Neural cell (in vitro differentiated cells): ENCODE measurements around the gene KCNS3.

ENCODE experiments used
- CTCF ChIP-seq: fragments of 450-650 bp; IDR thresholded peaks from 2 replicates; pipeline ENCODE4 v1.5.1; 2014; ENCODE audit warnings: antibody characterized with exemption, mild to moderate bottlenecking, moderate library complexity; ENCODE audit not compliant: poor library complexity, severe bottlenecking
- EZH2 ChIP-seq: fragments of 200-600, 300-800 bp; shearing (Covaris generic), sonication (generic); IDR thresholded peaks from 2 replicates; pipeline ENCODE4 v1.6.1; 2014; ENCODE audit warnings: antibody characterized with exemption, low read length, borderline replicate concordance, mild to moderate bottlenecking; ENCODE audit not compliant: insufficient read depth, poor library complexity, severe bottlenecking
- MXI1 ChIP-seq: fragments of 450-650 bp; conservative IDR thresholded peaks from 2 replicates; pipeline ENCODE4 v1.6.1; 2014; ENCODE audit warnings: antibody characterized with exemption, mild to moderate bottlenecking; ENCODE audit not compliant: poor library complexity, severe bottlenecking
- POLR2AphosphoS5 ChIP-seq: IDR thresholded peaks from 2 replicates; pipeline ENCODE4 v1.6.1; 2012
- RAD21 ChIP-seq: fragments of 450-650 bp; conservative IDR thresholded peaks from 2 replicates; pipeline ENCODE4 v1.6.1; 2014; ENCODE audit warnings: antibody characterized with exemption, mild to moderate bottlenecking, moderate library complexity
- REST ChIP-seq: IDR thresholded peaks from 2 replicates; pipeline ENCODE4 v1.6.1; 2012; ENCODE audit warnings: borderline replicate concordance
- SMC3 ChIP-seq: fragments of 450-650 bp; conservative IDR thresholded peaks from 2 replicates; pipeline ENCODE4 v1.6.1; 2014; ENCODE audit warnings: antibody characterized with exemption, mild to moderate bottlenecking, moderate library complexity; ENCODE audit not compliant: poor library complexity
- TAF1 ChIP-seq: IDR thresholded peaks from 2 replicates; pipeline ENCODE4 v1.6.1; 2012; ENCODE audit warnings: low read depth

GRCh38 chr2:17966798-17967197 lies 88.3 kb downstream of the KCNS3 start:
- TF ChIP-seq CTCF (no peak), TAF1 (no peak), REST (no peak), EZH2 (no peak), POLR2AphosphoS5 (no peak), RAD21 (no peak), MXI1 (no peak), SMC3 (no peak)
